HG03196 (cell line): Measurements from ENCODE around the gene TMBIM1.

ENCODE experiments used
- ATAC-seq: cut with Tn5 transposase; IDR thresholded peaks from one replicate; pipeline ENCODE4 v1.9.1; 2021; ENCODE audit not compliant: unreplicated experiment

The TMBIM1 gene

GRCh38 chr2:218292048-218293014 is at the start of gene TMBIM1:
TMBIM1 (minus strand) TSS chr2:218292503; CDS start chr2:218282141, 10,362 bp downstream.
- ATAC-seq, result peak; percentile 65

- no peak for ATAC-seq
These were observed 49.1 kb upstream of the TMBIM1 start for GRCh38 chr2:218341381-218341780.

GRCh38 chr2:218340656-218341055 is 48.4 kb upstream of the TMBIM1 start:
- ATAC-seq, result no peak

GRCh38 chr2:218334531-218334930 is 42.2 kb upstream of the TMBIM1 start:
- no peak for ATAC-seq

- no peak for ATAC-seq
These were observed 40.8 kb upstream of the TMBIM1 start for GRCh38 chr2:218332920-218333645.

- ATAC-seq, result no peak
These were observed 40.0 kb upstream of the TMBIM1 start for GRCh38 chr2:218332288-218332687.

GRCh38 chr2:218331745-218332144 is 39.4 kb upstream of the TMBIM1 start:
- no peak for ATAC-seq

- peak; percentile 27 for ATAC-seq
These were observed 37.7 kb upstream of the TMBIM1 start for GRCh38 chr2:218329826-218330593.

- peak; percentile 46 for ATAC-seq
These were observed 36.9 kb upstream of the TMBIM1 start for GRCh38 chr2:218329027-218329825.

GRCh38 chr2:218328294-218328693 is 36.0 kb upstream of the TMBIM1 start:
- no peak for ATAC-seq

- no peak for ATAC-seq
These were observed 35.3 kb upstream of the TMBIM1 start for GRCh38 chr2:218327451-218328210.

- no peak for ATAC-seq
These were observed 34.0 kb upstream of the TMBIM1 start for GRCh38 chr2:218326315-218326714.

GRCh38 chr2:218325566-218326160 is 33.4 kb upstream of the TMBIM1 start:
- ATAC-seq, result no peak

- no peak for ATAC-seq
These were observed 31.5 kb upstream of the TMBIM1 start for GRCh38 chr2:218323526-218324472.

GRCh38 chr2:218322768-218323525 is 30.6 kb upstream of the TMBIM1 start:
- peak; percentile 66 for ATAC-seq

- ATAC-seq, result no peak
These were observed 28.5 kb upstream of the TMBIM1 start for GRCh38 chr2:218320704-218321336.

GRCh38 chr2:218319813-218320365 is 27.6 kb upstream of the TMBIM1 start:
- ATAC-seq, result no peak
